ENCODE results near the gene GATA5.

GATA5 gene

DNA sequence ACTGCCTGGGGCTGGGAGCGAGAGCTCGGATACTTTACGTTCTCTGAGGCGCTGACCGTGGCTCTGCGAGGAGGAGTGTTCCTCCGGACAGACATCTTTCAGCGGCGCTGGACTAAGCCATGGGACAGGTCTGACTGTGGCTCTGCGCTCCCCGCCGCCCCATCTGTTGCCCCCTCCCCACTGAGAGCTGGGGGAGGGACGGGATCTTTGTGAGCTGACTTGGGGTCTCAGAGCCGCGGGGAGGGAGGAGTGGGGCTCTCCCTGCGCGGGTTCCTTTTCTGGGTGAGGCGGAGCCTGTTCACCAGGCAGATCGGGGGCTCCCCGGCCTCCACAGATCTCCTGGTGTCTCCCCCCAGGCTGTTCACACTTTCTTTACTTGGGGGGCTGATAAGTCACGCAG is 11.3 kb upstream of the GATA5 start:
- no peak for DNase-seq

DNA sequence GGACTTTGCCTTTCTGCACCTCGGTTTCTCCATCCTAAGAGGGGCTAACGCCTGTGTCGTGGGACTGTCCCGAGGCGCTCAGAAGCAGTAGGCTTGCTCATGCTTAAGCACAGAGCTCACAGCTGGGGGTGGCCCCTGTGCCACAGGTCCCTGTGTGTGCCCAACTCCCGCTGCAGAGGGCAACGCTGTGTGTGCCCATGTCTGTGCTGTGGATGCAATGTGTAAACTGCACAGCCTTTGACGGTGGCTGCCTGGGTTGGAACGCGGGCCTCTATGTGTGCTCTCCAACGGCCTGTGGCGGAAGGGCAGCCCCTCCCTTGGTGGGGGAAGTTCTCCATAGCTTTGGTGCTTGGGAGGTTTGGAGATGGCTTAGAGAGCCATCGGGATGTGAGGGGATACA is 10.7 kb upstream of the GATA5 start:
- DNase-seq: no peak

DNA sequence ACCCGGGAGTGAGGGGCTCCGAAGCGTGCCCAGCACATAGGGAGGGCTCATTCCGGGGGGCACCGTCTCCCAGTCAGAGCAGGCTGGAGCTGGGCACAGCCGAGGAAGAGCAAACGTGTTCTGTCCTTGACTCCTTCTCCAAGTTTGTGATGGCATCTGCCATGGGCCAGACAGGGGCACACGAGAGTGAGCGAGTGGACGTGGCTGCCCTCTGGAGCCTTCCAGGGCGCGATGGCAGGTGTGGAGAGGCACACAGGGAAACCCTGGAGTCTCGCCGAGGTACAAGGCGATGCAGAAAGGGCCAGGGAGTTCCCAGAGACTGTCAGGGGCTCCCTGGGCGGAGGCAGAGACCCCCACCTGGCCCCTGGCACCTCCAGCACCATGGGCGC is 9.9 kb upstream of the GATA5 start:
- DNase-seq: no peak

DNA sequence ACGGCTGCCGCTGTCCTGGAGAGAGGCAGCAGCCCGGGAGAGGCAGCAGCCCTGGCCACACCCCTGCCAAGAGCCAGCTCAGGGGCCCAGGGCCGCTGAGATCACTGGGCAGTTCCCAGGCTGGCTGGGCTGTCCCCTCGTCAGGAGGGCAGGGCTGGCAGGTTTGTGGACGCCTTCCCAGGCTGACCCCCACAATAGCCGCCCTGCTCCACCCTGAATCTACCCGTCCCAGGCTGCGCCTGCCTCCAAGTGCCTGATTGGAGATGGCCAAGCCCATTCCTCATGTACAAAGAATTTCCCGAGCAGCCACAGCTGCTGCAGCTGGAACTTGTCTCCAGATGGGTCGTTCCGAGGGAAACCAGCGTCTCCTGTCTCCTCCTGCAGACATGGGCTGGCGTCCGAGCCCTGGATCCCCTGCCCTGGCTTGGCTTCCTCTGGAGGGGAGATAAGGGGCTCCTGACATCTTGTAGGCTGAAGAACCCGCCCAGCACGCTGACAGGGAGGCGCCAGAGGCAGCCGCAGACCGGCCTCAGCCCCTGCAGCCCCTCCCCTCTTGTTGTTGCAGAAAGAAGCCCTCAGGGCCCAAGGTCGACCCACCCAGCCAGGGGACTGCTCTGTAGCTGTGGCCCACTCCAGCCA is 9.4 kb upstream of the GATA5 start:
- DNase-seq: no peak

DNA sequence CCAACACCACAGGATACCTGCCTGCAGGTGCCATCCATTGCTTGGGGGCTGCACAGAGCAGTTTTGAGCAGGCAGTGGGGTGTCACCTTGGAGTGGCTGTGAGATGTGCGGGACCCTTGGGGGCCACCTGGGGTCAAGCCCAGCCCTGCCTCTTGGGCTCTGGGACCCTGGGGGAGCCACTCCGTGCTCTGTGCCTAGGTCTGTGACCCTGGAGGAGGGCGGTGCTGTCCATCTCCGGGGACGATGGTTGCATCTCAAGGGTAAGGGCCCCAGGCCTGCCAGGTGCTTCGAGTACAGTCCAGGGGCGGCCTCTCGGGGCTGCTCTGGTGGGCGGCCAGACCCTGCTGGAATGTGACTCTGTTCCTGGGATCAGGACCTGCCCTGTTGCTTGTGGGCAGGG is 8.7 kb upstream of the GATA5 start:
- no peak for DNase-seq

DNA sequence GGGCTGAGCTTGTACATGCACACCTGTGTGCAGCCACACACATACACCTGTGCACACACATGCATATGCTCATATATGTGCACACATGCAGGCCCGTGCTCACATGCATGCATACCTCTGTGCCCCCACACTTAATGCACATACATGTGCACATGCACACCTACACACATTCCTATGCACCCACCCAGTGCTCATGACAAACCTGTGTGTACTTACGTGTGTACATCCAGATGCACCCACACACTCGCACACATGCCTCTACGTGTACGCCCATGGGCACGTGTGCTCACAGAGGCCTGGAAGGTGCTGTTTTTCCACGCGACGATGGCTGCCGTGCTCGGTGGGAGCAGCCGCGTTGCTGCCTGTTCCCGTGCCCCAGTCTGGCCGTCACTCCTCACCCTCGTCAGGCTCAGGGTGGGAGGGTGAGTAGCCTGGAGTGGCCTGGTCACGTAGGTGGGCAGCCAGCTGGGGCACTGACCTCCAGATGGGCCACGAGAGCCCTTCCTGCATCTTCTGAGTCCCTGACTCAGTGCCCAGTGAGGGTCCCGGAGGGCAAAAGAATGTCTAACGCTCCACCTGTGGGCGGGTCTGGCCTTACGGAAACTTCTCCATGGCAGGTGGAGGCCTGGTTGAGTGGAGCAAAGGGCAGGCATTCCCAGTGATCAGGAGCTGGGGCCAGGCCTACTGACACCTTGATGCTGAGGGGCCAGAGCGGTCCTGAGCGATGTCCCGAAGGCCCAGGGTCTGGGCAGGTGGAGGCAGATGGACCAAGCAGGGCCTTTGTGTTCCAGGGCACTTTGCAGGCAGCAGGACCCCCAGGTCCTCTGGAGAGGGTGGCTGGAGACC is 8.0 kb upstream of the GATA5 start:
- no peak for DNase-seq

DNA sequence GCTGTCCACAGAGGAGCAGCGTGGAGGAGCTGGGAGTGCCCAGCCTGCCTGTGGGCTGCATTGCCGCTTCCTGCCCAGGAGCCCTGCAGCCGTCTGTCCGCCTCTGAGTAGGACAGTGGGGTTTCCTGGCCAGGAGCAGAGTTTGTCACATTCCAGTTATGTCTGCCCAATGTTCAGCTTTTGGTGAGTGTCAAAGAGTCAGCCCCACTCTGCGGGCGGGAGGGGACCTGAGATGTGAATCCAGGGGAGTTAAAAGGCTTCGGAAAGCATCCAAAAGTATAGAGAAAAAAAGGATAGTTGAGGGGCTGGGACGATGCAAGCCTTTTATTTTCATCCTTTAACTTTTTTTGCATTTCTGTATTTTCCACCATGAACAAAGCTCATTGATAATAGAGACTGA is 7.2 kb upstream of the GATA5 start:
- DNase-seq: no peak

DNA sequence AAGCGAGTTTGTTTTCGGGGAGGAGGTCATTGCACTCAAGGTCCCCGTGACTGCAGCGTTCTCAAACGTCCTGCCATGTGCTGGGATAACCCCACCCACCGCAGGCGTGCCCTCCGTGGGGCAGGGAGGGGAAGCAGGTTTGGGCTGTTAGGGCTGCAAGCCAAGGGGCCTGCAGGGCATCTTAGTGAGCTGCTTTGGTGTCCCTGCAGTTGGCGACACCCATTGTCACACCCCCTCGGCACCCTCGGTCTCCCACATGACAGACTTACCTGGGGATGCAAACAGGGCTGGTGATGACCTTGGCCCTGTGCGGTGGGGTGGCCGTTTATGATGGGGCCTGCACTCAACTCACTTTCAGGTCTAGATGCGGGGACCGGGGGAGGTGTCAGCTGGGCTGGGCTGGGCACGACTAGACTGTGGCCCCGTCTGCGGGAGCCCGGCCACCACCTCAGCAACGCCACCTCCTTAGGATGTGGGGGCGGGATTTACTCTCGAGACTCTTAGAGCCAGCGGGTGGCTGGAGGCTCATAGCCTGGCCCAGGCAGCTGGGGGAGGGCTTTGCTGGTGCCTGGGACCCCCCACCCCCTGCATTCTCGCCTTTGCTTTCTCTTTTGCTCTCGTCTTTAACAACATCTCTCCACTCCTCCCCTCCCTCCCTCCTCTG is 6.5 kb upstream of the GATA5 start:
- DNase-seq: no peak

DNA sequence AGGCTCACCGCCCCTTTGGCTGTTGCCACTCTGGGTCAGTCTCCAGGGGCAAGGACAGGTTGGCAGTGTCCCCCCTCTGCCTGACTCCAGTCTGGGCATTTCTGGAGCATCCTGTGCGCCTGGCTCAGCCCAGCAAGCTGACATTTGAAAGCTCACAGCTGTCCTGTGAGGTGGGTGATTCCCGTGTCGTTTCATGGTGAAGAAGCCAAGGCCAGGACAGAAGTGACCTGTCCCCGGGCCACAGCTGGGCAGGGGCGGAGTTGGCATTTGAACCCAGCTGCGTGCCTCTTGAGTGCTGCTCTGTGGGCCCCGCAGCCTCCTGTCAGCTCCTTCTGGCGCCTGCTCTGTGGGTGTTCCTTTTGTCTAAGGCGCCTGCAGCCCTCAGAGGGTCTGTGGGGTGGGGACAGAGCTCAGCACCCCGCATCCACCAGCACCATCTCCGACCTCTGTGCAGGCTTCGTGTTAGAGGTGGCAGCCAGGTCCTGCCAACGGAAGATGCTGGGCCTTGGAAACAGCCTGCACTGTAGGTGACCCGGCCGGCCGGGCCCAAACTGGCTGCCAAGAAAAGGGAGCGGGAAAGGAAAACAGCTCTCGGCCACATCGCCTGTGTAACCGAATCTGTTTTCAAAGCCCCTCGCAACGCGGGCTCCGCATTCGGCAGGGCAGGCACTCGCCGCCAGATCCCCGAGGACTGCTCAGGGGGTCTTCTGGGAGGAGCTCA is 5.8 kb upstream of the GATA5 start:
- DNase-seq: no peak

DNA sequence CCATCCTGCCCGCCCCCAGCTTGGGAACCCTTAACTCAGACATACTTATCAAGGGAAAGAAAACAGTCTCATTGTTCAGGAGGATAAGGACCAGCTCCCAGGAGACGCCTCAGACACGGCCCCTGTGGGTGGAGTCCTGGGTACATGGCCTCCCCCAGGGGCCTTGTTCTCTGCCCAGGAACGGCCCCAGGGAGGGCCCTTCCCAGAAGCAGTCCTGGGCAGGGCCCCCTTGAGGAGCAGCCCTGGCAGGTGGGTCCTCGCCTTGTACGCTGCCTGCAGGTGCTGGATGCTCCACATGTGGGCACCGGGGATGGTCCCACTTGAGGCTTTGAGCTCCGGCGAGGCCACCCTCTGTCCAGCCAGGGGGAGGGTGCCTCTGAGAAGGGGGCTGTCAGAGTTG is 4.5 kb upstream of the GATA5 start:
- no peak for DNase-seq

DNA sequence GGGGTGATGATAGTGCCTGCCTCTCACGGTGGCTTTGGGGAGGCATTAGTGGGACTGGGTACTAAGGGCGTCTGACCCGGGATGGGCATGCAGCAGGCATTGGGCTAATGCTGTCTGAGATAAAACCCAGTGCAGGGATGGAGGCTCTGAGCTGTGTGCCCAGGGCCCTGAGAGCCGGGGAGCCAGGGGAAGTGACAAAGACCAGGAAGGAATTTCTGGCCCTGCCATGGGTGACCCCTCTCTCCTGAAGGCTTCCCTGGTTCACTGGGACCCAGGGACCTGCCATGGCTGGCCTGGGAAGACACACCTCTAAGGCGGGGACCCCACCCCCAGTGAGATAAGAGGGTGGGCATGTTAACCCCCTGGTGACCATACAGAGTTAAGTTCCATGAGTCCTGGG is 3.9 kb upstream of the GATA5 start:
- DNase-seq: no peak

DNA sequence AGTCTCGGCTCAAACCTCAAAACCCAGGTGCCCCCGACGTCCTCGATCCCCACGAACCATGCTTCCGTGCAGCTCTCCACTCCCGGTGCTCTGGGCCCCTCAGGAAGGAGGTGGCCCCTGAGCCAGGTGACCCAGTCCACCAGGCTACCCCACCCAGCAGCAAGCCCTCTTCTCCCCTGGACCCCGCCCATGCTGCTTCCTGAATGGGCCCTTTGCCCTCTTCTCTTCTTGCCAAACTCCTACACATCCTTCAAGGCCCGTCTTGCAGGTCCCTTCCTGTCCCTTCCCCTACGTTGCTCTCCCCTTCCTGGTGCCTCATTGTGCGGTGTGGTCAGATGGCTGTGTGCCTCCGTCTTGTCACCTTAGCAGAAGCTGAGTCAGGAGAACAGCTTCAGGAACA is 3.4 kb upstream of the GATA5 start:
- DNase-seq: no peak

DNA sequence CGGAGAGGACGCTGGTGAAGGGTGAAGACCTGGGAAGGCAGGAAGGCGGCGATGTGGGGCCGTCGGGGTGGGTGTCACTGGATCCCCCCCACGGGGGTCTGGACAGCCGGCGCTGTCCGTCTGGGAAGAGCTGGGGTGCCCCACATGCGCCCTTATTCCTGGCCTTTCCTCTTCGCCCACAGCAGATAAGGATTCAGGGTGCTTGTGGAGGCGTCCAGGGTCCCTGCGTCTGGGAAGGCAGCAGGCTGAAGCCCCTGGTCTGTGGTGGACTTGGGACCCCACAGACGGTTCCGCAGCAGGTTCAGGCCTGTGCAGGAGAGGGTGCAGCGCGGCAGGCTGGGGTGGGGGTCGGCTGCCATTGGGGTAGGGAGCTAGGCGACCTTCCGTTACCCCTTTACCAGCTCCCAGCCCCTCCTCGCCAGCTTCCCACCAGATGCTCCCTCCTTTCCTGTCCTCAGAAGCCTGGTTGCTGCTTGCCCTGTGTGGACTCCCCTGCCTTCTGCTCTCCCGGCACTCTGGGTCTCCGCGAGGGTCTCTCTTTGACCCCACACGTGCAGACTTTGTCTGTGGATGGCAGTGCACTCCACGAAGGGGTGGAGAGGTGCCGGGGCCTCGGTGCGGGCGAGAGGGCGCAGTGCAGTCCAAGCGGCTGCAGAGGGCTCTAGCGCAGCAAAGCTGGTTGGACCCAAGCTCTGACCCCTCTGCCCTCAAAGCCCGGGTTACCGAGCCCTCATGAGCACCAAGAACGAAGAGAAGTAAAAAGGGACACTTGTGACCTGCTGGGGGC is 2.1 kb upstream of the GATA5 start:
- DNase-seq: no peak

DNA sequence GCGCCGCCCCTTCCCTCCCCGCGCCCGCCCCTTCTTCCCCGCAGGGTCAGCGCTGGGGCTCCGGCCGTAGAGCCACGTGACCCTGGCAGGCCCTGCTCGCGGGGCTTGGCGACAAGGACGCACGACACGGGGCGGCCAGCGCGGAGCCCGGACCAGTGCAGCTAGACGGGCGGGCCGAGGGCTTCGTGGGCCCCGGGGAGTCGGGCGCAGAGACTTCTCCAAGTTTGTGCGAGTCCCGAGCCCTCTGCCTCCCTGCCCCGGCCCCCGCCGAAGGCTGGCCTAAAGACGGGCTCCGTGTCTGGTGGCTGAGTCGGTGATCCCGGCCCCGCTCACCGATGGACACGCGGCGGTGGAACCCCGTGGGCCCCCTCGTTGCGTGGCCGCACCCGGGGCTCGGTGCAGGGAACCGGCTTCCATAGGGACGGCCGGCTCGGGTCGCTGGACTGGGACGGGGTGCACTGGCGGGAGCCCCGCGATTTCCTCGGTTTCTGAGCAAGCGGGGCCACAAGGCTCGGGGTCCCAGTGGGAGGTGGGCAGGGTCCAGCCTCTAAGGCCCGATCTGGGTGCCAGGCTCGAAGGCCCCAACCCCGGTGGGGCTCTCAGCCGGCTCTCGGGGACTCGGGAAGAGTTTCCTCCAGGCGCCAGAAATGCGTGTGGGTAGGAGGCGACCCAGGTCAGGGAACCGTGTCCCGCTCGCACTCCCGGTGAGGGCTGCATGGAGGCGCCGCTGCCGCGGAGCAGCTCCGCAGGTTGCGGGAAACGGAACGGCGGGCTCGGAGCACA is 452 bp upstream of the GATA5 start:
- DNase-seq: no peak

DNA sequence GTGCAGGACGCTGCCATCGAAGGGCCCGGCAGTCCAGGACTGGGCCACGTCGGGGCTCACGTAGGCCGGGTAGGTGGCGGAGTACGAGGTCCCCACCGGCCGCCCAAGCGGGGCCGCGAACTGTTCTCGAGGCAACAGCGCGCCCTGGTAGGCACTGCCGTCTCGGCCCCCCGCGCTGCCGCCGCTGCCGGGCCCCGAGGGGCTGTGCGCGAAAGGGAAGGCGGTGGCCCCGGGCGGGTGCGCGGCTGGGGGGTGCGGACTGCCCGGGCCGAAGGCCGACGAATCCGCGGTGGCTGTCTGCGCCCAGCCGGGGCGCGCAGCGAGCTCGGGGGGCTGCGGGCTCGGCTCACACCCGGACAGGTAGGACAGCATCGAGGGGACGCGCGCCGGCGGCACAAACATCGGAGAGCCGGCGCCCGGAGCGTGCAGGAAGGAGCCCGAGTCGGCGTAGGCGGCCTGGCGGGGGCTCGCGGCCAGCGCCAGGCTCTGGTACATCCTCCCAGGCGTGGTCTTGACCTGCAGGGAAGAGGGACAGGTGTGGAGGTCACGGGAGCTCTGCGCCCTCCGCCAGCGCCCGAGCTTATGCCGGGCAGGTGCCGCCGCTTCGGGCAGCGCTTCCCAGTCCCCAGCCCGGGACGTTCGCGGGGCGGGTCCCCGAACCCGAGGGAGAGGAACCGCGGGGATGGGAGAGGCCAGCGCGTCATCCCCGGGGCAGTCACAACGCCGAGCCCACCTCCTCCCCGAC is 596 bp downstream of the GATA5 start:
- DNase-seq: no peak

DNA sequence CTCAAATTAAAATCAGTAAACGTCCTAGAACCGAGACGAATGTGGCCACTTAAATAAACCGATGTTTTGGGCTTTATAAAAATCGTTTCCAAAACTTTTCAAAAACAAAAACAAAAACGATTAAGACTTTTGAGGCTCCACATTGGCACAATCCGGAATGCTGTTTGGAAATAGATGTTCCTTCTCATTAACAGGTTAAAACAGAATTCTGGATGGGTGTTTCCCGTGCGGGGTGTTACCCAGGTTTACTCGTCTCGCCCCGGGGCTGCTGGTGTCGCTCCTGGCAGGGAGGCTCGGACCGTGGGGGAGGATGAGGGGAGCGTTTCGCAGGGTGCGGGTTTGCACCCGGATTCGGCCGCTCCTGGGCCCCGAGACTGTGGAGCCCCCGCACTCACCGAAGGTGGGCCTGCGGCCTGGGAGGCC is 1.2 kb downstream of the GATA5 start:
- DNase-seq: no peak

DNA sequence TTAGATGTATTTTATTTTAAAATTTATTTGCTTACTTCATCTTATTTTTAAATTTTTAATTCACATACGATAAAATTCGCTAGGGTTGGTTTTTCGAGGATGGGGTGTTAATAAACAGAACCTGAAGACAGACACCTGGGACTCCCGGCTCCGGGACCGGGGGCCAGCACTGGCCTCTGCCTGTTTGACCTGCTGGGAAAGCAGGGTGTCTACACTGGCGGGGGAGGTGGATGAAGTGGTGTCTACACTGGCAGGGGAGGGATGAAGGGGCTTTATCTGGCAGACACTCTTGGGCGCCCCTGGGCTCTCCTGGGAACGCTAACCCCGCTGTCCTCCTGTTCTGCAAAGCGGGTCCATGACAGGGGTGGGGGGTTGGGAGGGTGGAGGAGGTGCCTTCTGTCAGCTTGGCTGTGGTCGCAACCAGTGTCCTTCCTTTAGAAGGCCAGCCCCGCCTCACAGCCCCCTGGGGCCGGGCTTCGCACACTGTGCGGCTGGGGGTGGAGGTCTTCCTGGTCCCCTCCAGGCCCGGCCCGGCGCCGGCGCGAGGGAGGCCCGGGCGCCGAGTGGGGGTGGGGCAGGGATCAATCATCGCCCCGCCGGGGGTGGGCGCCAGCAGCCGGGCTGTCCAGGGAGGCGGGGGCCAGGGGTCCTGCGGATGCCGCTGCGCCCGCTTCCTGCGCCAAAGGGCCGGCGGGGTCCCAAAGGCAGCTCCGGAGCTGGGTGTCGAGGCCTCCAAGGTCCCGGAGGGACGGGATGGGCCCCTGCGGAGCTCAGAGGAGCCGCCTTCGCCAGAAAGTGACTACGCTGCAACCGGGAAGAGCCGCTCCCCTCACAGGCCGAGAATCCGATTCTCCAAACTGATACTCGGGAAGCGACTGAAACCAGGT is 1.8 kb downstream of the GATA5 start:
- no peak for DNase-seq

DNA sequence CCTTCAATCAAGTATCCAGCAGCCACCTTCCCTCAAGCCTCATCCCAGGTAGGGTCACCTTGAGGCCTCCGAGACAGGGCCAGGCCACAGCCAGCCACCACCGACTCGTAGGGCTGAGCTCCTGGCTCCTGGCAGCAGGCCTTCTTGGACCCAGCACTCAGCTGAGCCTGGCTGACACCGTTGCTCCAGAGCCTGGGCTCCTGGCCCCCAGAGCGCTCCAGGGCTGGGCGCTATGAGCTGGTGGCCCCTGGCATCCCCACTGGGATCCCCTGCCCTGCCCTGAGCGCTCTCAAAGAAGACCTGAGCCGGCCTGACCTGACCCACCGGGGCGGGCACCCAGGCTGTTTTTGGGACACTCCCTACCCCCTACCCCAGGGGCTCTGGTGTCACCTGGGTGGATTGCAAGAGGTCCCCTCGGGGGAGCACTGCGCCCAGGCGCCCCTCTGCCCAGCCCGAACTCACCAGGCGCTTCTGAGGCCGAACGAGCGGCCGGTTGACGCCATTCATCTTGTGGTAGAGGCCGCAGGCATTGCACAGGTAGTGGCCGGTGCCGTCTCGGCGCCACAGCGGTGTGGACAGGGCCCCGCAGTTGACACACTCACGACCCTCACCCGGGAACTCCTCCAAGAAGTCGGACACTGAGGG is 2.7 kb downstream of the GATA5 start:
- no peak for DNase-seq

DNA sequence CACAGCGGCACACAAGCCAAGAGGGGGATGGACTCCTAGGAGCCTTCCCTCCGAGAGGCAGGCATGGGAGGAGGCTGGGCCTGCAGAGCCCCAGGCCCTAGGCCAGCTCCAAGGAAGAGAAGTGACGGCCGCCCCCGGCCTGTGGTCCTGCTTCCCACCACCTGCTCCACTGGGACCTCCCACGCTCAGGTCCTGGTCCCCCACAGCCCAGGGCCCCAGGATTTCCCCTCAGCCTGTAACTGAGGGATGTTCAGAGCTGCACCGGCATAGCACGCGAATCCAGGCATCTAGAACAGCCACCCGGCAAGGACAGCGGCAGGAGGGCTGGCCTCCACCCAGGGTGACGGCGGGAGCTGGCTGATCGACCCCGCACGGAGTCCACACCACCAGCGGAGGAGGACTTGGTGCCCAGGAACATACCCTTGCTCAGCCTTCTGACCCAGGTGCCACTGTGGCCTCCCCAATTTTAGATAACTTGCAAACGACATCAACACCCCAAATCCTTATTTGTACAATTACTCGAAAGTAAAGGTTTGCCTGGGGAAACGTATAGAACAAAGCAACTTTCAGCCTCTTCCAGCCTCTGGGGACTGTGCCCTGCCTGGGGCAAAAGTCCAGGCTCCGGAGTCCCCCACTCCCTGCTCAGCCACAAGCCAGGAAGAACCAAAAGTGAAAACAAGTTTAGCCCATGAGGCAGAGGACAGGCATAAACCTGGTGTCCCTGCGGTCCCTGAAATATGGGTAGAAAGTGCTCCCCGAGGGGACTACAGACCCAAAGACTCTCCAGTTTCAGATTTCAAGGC is 3.5 kb downstream of the GATA5 start:
- DNase-seq: no peak

Data from activated T-cell treated with anti-CD3 and anti-CD28 coated beads, Interleukin-2, amount 50 U/mL, for 48 hours (primary cell).